Prostate gland (tissue), 2 donors: ENCODE measurements around the gene GCM1.

Source experiments
- POLR2A ChIP-seq: fragments of 450-650 bp; IDR thresholded peaks from one replicate; pipeline ENCODE4 v1.6.1; 2016; ENCODE audit warnings: antibody characterized with exemption, mild to moderate bottlenecking
- TF ChIP-seq, protein P1 (sequence below), 4 experiments: fragments of 200-600 bp in 2 of 4; fragments of 450-650 bp in 2 of 4; sonication (generic) in 2 of 4; IDR thresholded peaks; 1 replicate in 3 of 4; 2 replicates in 1 of 4; pipeline ENCODE4 v1.5.1; 2016 to 2019; ENCODE audit warnings: antibody characterized with exemption in 4 of 4, mild to moderate bottlenecking in 2 of 4, moderate library complexity in 2 of 4

DNA sequence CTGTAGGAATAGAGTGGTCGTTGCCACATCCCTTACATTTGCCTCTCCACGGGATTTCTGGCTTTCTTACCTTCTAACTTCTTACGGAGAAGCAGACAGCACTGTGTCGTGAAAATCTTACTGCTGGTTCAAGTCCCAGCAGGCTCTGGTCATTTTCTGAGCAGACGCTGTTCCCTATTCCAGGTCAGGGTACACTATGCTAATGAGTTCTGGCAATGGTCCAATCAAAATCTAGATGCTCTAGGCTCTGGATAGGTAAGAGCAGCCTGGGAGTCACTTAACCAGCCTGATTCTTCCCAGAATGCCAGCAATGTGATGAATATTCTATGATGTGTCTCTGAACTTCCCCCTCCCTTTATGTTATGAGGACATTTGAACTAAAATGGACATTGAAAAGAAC lies at the start of gene GCM1:
- TF ChIP-seq, protein P1, sequence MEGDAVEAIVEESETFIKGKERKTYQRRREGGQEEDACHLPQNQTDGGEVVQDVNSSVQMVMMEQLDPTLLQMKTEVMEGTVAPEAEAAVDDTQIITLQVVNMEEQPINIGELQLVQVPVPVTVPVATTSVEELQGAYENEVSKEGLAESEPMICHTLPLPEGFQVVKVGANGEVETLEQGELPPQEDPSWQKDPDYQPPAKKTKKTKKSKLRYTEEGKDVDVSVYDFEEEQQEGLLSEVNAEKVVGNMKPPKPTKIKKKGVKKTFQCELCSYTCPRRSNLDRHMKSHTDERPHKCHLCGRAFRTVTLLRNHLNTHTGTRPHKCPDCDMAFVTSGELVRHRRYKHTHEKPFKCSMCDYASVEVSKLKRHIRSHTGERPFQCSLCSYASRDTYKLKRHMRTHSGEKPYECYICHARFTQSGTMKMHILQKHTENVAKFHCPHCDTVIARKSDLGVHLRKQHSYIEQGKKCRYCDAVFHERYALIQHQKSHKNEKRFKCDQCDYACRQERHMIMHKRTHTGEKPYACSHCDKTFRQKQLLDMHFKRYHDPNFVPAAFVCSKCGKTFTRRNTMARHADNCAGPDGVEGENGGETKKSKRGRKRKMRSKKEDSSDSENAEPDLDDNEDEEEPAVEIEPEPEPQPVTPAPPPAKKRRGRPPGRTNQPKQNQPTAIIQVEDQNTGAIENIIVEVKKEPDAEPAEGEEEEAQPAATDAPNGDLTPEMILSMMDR (IDR thresholded peaks at IDR 0.05), result no peak
- TF ChIP-seq POLR2A, result no peak
